ENCODE data around the gene LEKR1.
"Not testable (repeated sequence)": the region's sequence is repeated elsewhere in the genome, so short reads cannot be mapped to it uniquely, and the experiment has no call there.

The LEKR1 gene

GRCh38 chr3:156963096-156963495 is 136.9 kb downstream of the LEKR1 start (continued):
- TF ChIP-seq ZNF138 (tag by site-specific recombination; IDR thresholded peaks at IDR 0.05; ENCODE audit: borderline replicate concordance) (no peak), ZNF202 (tag by site-specific recombination; IDR thresholded peaks at IDR 0.05; ENCODE audit: borderline replicate concordance) (no peak), ZNF140 (tag by site-specific recombination; IDR thresholded peaks at IDR 0.05) (no peak), SETDB1 (IDR thresholded peaks at IDR 0.05; ENCODE audit: insufficient read length, low read length) (no peak), ZNF221 (tag by site-specific recombination; IDR thresholded peaks at IDR 0.05; ENCODE audit: borderline replicate concordance) (no peak)

- H3K4me1 ChIP-seq (ENCODE audit: control insufficient read depth, insufficient read depth, low read length) = no peaks in the 10 kb centered on the region
- ChIA-PET POLR2A (no interaction called here), CTCF (no interaction called here)
- H3K4me3 ChIP-seq (ENCODE audit: low read depth, low read length) = no peak overlapping the region
- TF ChIP-seq ZNF747 (tag by site-specific recombination; IDR thresholded peaks at IDR 0.05) (no peak), TRIM28 (IDR thresholded peaks at IDR 0.05; ENCODE audit: borderline replicate concordance, low read length) (no peak), ZNF626 (tag by site-specific recombination; IDR thresholded peaks at IDR 0.05) (no peak), ZNF10 (tag by site-specific recombination; IDR thresholded peaks at IDR 0.05) (no peak), RBAK (tag by site-specific recombination; IDR thresholded peaks at IDR 0.05) (no peak), ZNF394 (tag by site-specific recombination; IDR thresholded peaks at IDR 0.05; ENCODE audit: borderline replicate concordance) (no peak), ZNF121 (tag by site-specific recombination; IDR thresholded peaks at IDR 0.05) (no peak), OSR2 (tag by site-specific recombination; IDR thresholded peaks at IDR 0.05) (no peak), ZNF302 (tag by site-specific recombination; IDR thresholded peaks at IDR 0.05; ENCODE audit: low read depth) (no peak), ZNF211 (tag by site-specific recombination; IDR thresholded peaks at IDR 0.05; ENCODE audit: low read depth) (no peak), ZNF155 (tag by site-specific recombination; IDR thresholded peaks at IDR 0.05) (no peak), ZBTB48 (tag by site-specific recombination; IDR thresholded peaks at IDR 0.05) (no peak), ZNF639 (tag by site-specific recombination; IDR thresholded peaks at IDR 0.05) (no peak), ZNF16 (tag by site-specific recombination; IDR thresholded peaks at IDR 0.05; ENCODE audit: low read depth) (no peak), ZNF366 (tag by site-specific recombination; conservative IDR thresholded peaks at IDR 0.05) (no peak)
- TF ChIP-seq, protein P1, sequence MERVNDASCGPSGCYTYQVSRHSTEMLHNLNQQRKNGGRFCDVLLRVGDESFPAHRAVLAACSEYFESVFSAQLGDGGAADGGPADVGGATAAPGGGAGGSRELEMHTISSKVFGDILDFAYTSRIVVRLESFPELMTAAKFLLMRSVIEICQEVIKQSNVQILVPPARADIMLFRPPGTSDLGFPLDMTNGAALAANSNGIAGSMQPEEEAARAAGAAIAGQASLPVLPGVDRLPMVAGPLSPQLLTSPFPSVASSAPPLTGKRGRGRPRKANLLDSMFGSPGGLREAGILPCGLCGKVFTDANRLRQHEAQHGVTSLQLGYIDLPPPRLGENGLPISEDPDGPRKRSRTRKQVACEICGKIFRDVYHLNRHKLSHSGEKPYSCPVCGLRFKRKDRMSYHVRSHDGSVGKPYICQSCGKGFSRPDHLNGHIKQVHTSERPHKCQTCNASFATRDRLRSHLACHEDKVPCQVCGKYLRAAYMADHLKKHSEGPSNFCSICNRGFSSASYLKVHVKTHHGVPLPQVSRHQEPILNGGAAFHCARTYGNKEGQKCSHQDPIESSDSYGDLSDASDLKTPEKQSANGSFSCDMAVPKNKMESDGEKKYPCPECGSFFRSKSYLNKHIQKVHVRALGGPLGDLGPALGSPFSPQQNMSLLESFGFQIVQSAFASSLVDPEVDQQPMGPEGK (tag by site-specific recombination; IDR thresholded peaks at IDR 0.05) = no peak
- TF ChIP-seq, protein P2, sequence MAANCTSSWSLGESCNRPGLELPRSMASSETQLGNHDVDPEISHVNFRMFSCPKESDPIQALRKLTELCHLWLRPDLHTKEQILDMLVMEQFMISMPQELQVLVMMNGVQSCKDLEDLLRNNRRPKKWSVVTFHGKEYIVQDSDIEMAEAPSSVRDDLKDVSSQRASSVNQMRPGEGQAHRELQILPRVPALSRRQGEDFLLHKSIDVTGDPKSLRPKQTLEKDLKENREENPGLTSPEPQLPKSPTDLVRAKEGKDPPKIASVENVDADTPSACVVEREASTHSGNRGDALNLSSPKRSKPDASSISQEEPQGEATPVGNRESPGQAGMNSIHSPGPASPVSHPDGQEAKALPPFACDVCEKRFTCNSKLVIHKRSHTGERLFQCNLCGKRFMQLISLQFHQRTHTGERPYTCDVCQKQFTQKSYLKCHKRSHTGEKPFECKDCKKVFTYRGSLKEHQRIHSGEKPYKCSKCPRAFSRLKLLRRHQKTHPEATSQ (tag by site-specific recombination; IDR thresholded peaks at IDR 0.05) = no peak
- TF ChIP-seq, protein P3, sequence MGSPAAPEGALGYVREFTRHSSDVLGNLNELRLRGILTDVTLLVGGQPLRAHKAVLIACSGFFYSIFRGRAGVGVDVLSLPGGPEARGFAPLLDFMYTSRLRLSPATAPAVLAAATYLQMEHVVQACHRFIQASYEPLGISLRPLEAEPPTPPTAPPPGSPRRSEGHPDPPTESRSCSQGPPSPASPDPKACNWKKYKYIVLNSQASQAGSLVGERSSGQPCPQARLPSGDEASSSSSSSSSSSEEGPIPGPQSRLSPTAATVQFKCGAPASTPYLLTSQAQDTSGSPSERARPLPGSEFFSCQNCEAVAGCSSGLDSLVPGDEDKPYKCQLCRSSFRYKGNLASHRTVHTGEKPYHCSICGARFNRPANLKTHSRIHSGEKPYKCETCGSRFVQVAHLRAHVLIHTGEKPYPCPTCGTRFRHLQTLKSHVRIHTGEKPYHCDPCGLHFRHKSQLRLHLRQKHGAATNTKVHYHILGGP (tag by site-specific recombination; IDR thresholded peaks at IDR 0.05) = no peak
- H3K36me3 ChIP-seq (ENCODE audit: control insufficient read depth in 2 of 2, insufficient read depth in 1 of 2, low read length in 2 of 2) = no peaks in the 10 kb centered on the region
- H3K27ac ChIP-seq (ENCODE audit: extremely low read depth, low read depth, low read length) = no peak overlapping the region
- no peaks in the 10 kb centered on the region for H3K9me3 ChIP-seq (ENCODE audit: control insufficient read depth, insufficient read depth, low read depth, low read length)
Observed at GRCh38 chr3:156964577-156964976, 138.4 kb downstream of the LEKR1 start.

DNA sequence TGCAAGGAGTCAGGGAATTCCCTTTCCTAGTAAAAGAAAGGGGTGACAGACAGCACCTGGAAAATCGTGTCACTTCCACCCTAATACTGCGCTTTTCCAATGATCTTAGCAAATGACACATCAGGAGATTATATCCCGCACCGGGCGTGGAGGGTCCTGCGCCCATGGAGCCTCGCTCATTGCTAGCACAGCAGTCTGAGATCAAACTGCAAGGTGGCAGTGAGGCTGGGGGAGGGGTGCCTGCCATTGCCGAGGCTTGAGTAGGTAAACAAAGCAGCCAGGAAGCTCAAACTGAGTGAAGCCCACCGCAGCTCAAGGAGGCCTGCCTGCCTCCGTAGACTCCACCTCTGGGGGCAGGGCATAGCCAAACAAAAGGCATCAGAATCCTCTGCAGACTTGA is 140.2 kb downstream of the LEKR1 start:
- H3K4me3 ChIP-seq (ENCODE audit: low read depth, low read length); H3K9me3 ChIP-seq (ENCODE audit: control insufficient read depth, insufficient read depth, low read depth, low read length); H3K36me3 ChIP-seq (ENCODE audit: control insufficient read depth in 2 of 2, insufficient read depth in 1 of 2, low read length in 2 of 2); H3K4me1 ChIP-seq (ENCODE audit: control insufficient read depth, insufficient read depth, low read length); H3K27ac ChIP-seq (ENCODE audit: extremely low read depth, low read depth, low read length); POLR2A ChIA-PET: not testable (repeated sequence)
- CTCF ChIA-PET = interaction anchor here (0.6 kb wide), 1 partner anchor 817 kb away, joined by 3 read pairs; no protein-coding TSS in a partner anchor
